ENCODE measurements around the gene FSD1.

- no peak for TF ChIP-seq CTCF (IDR thresholded peaks at IDR 0.05)
- TF ChIP-seq POLR2A (IDR thresholded peaks at IDR 0.05): no peak
These were observed 47.8 kb upstream of the FSD1 start for GRCh38 chr19:4256563-4256962.

Data from thyroid gland (tissue), 4 donors.